Measurements from ENCODE around the gene CIT.

Gene CIT

DNA sequence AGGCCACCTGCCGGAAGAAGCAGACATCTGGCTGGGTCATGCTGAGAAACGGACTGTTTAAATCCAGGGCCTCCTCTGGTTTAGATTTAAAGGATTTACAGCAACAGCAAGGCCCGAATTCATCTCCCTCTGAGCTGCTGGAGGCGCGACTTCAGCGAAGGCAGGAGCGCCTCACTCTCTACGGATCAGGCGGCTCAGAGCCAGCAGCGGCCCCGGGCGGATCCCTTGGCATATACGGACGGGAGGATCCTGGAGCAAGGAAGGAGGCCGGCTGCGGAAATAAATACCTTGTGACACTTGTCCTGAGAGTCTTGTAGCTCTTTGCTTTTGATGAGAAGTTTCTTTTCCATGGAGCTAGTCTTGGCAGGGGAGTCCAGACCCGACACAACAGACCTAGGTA lies 92.4 kb downstream of the CIT start:
- Histone ChIP-seq H3K27me3 (replicated peaks; ENCODE audit: control insufficient read depth, insufficient read depth, low read length, poor library complexity, severe bottlenecking) (no peaks in the 10 kb centered on the region), H3K36me3 (ENCODE audit: control insufficient read depth, insufficient read depth, low read length) (no peaks in the 10 kb centered on the region), H3K4me1 (ENCODE audit: control insufficient read depth, insufficient read depth, low read length, poor library complexity, severe bottlenecking) (no peaks in the 10 kb centered on the region), H3K9me3 (ENCODE audit: control insufficient read depth, low read length) (no peaks in the 10 kb centered on the region), H3K4me3 (ENCODE audit: insufficient read depth, low read depth, low read length, poor library complexity, severe bottlenecking) (no peak overlapping the region), H3K27ac (ENCODE audit: insufficient read depth, low read length, poor library complexity, severe bottlenecking) (no peak overlapping the region)
- DNase-seq: no peak

DNA sequence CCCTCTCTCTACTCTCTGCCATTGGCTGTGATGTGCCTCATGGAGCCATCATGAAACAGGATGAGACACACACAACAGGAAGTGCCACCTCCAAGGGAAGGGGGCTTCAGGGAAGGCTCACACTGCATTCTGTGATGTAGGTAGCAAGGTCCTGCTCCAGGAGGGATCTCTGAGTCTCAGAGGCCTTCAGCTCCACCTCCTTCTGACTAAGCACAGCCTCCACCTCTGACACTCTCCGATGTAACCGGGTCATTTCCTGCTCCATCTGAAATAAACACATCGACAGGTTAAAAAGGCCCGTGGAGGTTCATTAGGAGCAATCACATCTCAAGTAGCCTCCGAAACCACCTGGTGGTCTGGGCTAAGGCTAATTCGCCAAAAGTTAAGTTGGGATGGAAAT lies 93.3 kb downstream of the CIT start:
- Histone ChIP-seq H3K4me3 (ENCODE audit: insufficient read depth, low read depth, low read length, poor library complexity, severe bottlenecking) (no peak overlapping the region), H3K4me1 (ENCODE audit: control insufficient read depth, insufficient read depth, low read length, poor library complexity, severe bottlenecking) (no peaks in the 10 kb centered on the region), H3K27ac (ENCODE audit: insufficient read depth, low read length, poor library complexity, severe bottlenecking) (no peak overlapping the region), H3K9me3 (ENCODE audit: control insufficient read depth, low read length) (no peaks in the 10 kb centered on the region), H3K36me3 (ENCODE audit: control insufficient read depth, insufficient read depth, low read length) (no peaks in the 10 kb centered on the region), H3K27me3 (replicated peaks; ENCODE audit: control insufficient read depth, insufficient read depth, low read length, poor library complexity, severe bottlenecking) (no peaks in the 10 kb centered on the region)
- no peak for DNase-seq

DNA sequence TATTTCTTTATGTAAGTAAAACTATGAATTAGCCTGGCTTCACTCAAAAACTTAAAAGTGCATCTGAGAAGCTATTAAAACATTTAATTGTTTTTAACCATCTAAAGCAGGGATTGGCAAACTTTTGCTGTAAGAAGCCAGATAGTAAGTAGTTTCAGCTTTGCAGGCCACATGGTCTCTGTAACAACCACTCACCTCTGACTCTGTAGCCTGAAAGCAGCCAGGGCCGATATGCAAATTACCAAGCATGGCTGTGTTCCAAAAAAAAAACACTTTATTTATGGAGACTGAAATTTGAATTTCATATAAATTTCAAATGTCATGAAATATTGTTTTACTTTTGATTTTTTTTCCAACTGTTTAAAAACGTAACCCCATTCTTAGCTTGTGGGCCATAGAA lies 95.3 kb downstream of the CIT start:
- Histone ChIP-seq H3K27me3 (replicated peaks; ENCODE audit: control insufficient read depth, insufficient read depth, low read length, poor library complexity, severe bottlenecking) (no peaks in the 10 kb centered on the region), H3K27ac (ENCODE audit: insufficient read depth, low read length, poor library complexity, severe bottlenecking) (no peak overlapping the region), H3K4me1 (ENCODE audit: control insufficient read depth, insufficient read depth, low read length, poor library complexity, severe bottlenecking) (no peaks in the 10 kb centered on the region), H3K4me3 (ENCODE audit: insufficient read depth, low read depth, low read length, poor library complexity, severe bottlenecking) (no peak overlapping the region), H3K36me3 (ENCODE audit: control insufficient read depth, insufficient read depth, low read length) (no peaks in the 10 kb centered on the region), H3K9me3 (ENCODE audit: control insufficient read depth, low read length) (no peaks in the 10 kb centered on the region)
- no peak for DNase-seq

DNA sequence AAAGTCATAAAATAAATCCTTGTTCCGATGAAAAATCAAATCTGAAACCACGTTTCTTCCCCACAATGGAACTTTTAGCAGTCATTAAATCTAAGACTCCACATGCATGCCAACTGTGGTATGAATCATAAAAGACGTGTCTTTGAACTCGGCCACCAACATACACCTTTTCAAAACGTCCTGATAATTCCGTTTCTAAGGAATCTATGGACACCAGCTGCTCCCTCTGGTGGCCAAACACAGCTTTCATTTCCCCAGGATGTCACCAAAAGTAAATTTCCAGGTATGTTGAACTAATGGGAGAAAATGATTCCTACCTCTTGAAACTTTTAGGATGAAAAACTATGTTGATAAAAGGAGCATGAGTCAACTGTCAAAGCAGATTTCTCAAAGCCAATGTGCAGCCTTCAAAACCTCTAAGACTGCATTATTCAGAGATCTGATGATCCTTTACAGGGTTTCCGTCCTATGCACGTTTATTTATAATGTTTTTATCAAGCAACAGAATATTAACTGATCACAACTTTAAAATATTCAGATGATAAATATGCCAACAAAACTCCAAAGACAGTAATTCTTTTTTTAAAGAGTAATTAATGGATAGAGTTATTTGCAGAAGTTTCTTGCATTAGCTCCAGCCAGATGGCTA lies 96.2 kb downstream of the CIT start:
- Histone ChIP-seq H3K9me3 (ENCODE audit: control insufficient read depth, low read length) (no peaks in the 10 kb centered on the region), H3K4me3 (ENCODE audit: insufficient read depth, low read depth, low read length, poor library complexity, severe bottlenecking) (no peak overlapping the region), H3K27me3 (replicated peaks; ENCODE audit: control insufficient read depth, insufficient read depth, low read length, poor library complexity, severe bottlenecking) (no peaks in the 10 kb centered on the region), H3K36me3 (ENCODE audit: control insufficient read depth, insufficient read depth, low read length) (no peaks in the 10 kb centered on the region), H3K27ac (ENCODE audit: insufficient read depth, low read length, poor library complexity, severe bottlenecking) (no peak overlapping the region), H3K4me1 (ENCODE audit: control insufficient read depth, insufficient read depth, low read length, poor library complexity, severe bottlenecking) (no peaks in the 10 kb centered on the region)
- DNase-seq: no peak

DNA sequence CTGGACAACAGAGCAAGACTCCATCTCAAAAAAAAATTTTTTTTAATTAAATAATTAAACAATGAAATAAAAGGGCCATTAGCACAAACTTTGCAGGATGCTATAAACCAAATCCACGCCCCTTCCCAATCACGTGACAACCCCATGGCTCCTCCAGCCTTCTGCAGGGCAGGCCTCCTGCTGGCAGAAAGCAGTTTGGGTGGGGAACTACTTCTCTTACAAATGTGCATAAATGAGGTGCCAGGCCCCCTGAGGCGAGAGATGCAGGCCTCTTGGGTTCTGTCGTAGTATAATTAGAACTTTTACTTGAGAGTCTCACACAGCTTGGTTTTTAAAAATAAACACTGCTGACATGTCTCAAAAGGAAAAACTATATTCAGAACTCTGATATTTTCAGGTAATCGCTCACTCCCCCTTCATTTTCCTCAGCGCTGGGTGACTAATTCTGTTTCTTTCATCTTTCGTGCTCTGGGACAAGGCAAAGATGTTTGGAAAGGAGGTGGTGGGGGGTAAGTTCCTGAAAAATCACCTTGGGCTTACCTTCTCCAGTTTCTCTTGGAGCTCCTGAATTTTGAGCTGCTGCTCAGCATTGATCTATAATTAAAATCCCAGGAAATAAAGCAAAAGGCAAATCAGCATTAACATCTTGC lies 101.7 kb downstream of the CIT start:
- DNase-seq: no peak
- Histone ChIP-seq H3K4me1 (ENCODE audit: control insufficient read depth, insufficient read depth, low read length, poor library complexity, severe bottlenecking) (no peaks in the 10 kb centered on the region), H3K4me3 (ENCODE audit: insufficient read depth, low read depth, low read length, poor library complexity, severe bottlenecking) (no peak overlapping the region), H3K9me3 (ENCODE audit: control insufficient read depth, low read length) (no peaks in the 10 kb centered on the region), H3K27ac (ENCODE audit: insufficient read depth, low read length, poor library complexity, severe bottlenecking) (no peak overlapping the region), H3K36me3 (ENCODE audit: control insufficient read depth, insufficient read depth, low read length) (no peaks in the 10 kb centered on the region), H3K27me3 (replicated peaks; ENCODE audit: control insufficient read depth, insufficient read depth, low read length, poor library complexity, severe bottlenecking) (no peaks in the 10 kb centered on the region)

DNA sequence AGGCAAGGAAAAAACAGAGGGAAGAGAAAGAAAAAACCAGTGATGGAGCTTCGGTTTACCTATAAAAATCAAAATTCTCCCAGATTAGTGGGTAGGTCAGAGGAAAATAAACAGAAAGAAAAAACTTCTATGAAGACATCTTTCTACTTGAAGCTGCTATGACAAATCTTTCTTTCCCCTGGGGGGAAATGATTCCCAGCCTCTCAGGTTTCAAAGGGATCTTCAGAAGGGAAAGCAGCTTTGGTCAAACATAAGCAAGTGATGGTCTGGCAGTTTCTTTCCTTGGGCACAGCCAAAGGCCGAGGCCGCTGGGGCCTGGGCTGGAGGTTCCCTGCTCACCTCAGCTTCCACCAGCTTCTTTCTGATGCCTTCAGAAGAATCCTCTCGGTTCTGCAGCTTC lies 104.7 kb downstream of the CIT start:
- Histone ChIP-seq H3K27me3 (replicated peaks; ENCODE audit: control insufficient read depth, insufficient read depth, low read length, poor library complexity, severe bottlenecking) (no peaks in the 10 kb centered on the region), H3K27ac (ENCODE audit: insufficient read depth, low read length, poor library complexity, severe bottlenecking) (no peak overlapping the region), H3K4me1 (ENCODE audit: control insufficient read depth, insufficient read depth, low read length, poor library complexity, severe bottlenecking) (no peaks in the 10 kb centered on the region), H3K4me3 (ENCODE audit: insufficient read depth, low read depth, low read length, poor library complexity, severe bottlenecking) (no peak overlapping the region), H3K9me3 (ENCODE audit: control insufficient read depth, low read length) (no peaks in the 10 kb centered on the region), H3K36me3 (ENCODE audit: control insufficient read depth, insufficient read depth, low read length) (no peaks in the 10 kb centered on the region)
- DNase-seq: no peak

DNA sequence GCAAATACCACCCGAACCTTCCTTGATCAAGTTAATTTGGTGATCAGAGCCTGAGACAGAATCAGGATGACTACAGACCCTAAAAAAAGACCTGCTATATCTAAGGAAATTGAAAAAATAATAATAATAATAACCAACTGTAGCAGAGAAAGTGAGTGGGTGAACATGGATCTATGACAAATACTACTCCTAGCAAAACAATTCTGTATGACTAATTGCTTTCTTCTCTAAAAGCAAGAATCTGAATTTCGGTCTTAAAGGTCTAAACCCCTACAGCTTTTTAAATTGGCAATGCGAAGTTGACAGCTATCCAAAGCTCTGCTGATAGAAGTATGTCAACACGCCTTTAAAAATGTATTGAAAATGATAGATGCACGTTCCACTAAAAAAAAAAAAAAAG lies 107.0 kb downstream of the CIT start:
- no peak for DNase-seq
- no peaks in the 10 kb centered on the region for H3K27me3 ChIP-seq (replicated peaks; ENCODE audit: control insufficient read depth, insufficient read depth, low read length, poor library complexity, severe bottlenecking)
- H3K4me1 ChIP-seq (ENCODE audit: control insufficient read depth, insufficient read depth, low read length, poor library complexity, severe bottlenecking): no peaks in the 10 kb centered on the region
- H3K9me3 ChIP-seq (ENCODE audit: control insufficient read depth, low read length): no peaks in the 10 kb centered on the region
- no peaks in the 10 kb centered on the region for H3K36me3 ChIP-seq (ENCODE audit: control insufficient read depth, insufficient read depth, low read length)
- H3K27ac ChIP-seq (ENCODE audit: insufficient read depth, low read length, poor library complexity, severe bottlenecking): no peak overlapping the region
- no peak overlapping the region for H3K4me3 ChIP-seq (ENCODE audit: insufficient read depth, low read depth, low read length, poor library complexity, severe bottlenecking)

DNA sequence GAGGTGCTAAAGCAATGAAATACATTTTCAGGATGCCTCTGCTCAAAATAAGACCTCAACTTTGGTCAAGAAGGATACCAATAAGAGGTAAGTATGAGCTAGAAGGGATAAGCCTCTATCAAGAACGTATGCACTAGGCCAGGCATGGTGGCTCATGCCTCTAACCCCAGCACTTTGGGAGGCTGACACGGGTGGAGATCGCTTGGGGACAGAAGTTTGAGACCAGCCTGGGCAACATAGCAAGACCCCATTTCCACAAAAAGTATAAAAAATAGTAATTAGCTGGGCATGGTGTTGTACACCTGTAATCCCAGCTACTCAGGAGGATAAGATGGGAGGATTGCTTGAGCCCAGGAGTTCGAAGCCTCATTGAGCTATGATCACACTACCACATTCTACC lies 114.5 kb downstream of the CIT start:
- H3K36me3 ChIP-seq (ENCODE audit: control insufficient read depth, insufficient read depth, low read length): no peaks in the 10 kb centered on the region
- H3K27ac ChIP-seq (ENCODE audit: insufficient read depth, low read length, poor library complexity, severe bottlenecking): no peak overlapping the region
- H3K4me1 ChIP-seq (ENCODE audit: control insufficient read depth, insufficient read depth, low read length, poor library complexity, severe bottlenecking): no peaks in the 10 kb centered on the region
- H3K9me3 ChIP-seq (ENCODE audit: control insufficient read depth, low read length): no peaks in the 10 kb centered on the region
- no peaks in the 10 kb centered on the region for H3K27me3 ChIP-seq (replicated peaks; ENCODE audit: control insufficient read depth, insufficient read depth, low read length, poor library complexity, severe bottlenecking)
- no peak for DNase-seq
- H3K4me3 ChIP-seq (ENCODE audit: insufficient read depth, low read depth, low read length, poor library complexity, severe bottlenecking): no peak overlapping the region

DNA sequence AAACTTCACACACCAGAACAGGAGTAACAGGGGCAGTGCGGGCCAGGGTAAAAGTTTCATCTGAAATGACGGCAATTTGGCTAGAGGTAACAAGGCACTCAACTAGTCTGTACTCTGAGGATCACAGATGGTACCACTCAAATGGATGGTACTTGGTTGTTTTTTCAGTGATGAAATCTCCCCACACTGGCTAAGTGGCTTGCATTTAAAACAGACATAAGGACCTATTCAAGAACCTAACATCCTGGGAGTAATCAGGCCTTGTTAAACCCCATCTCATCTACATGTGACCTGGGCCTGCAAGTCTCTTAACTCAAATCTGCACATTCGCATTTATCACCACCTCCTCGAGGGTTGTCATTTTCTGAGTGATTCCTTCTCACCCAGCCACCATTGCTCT lies 118.4 kb downstream of the CIT start:
- Histone ChIP-seq H3K36me3 (ENCODE audit: control insufficient read depth, insufficient read depth, low read length) (no peaks in the 10 kb centered on the region), H3K9me3 (ENCODE audit: control insufficient read depth, low read length) (no peaks in the 10 kb centered on the region), H3K27ac (ENCODE audit: insufficient read depth, low read length, poor library complexity, severe bottlenecking) (no peak overlapping the region), H3K4me1 (ENCODE audit: control insufficient read depth, insufficient read depth, low read length, poor library complexity, severe bottlenecking) (no peaks in the 10 kb centered on the region), H3K27me3 (replicated peaks; ENCODE audit: control insufficient read depth, insufficient read depth, low read length, poor library complexity, severe bottlenecking) (no peaks in the 10 kb centered on the region), H3K4me3 (ENCODE audit: insufficient read depth, low read depth, low read length, poor library complexity, severe bottlenecking) (no peak overlapping the region)
- DNase-seq: no peak

DNA sequence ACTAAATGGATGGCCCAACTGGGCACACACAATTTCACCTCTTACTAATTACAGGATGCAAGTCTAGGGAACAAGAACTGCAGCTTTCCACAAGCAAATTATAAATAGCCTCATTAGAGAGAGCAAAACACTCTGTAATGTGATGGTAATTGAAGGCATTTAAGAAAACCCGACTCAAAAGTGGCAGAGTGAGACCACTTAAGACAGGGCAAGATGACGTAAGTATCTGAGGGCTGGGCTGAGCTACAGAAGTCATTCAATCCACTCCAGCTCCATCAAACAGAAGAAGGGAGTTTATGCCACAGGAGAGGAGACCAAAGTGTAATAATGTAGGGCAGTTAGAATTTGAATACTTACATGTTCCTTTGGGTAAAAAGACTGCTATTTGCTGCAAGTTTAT lies 118.9 kb downstream of the CIT start:
- Histone ChIP-seq H3K27ac (ENCODE audit: insufficient read depth, low read length, poor library complexity, severe bottlenecking) (no peak overlapping the region), H3K36me3 (ENCODE audit: control insufficient read depth, insufficient read depth, low read length) (no peaks in the 10 kb centered on the region), H3K4me1 (ENCODE audit: control insufficient read depth, insufficient read depth, low read length, poor library complexity, severe bottlenecking) (no peaks in the 10 kb centered on the region), H3K9me3 (ENCODE audit: control insufficient read depth, low read length) (no peaks in the 10 kb centered on the region), H3K4me3 (ENCODE audit: insufficient read depth, low read depth, low read length, poor library complexity, severe bottlenecking) (no peak overlapping the region), H3K27me3 (replicated peaks; ENCODE audit: control insufficient read depth, insufficient read depth, low read length, poor library complexity, severe bottlenecking) (no peaks in the 10 kb centered on the region)
- no peak for DNase-seq
